Ishikawa (cell line): ENCODE results near the gene EFEMP2.

Experiments used
- CREB1 ChIP-seq: IDR thresholded peaks from 2 replicates; pipeline ENCODE4 v1.6.1; 2012; ENCODE audit warnings: low read depth
- TF ChIP-seq, protein P1 (sequence below): IDR thresholded peaks from 2 replicates; pipeline ENCODE4 v1.6.1; 2012

DNA sequence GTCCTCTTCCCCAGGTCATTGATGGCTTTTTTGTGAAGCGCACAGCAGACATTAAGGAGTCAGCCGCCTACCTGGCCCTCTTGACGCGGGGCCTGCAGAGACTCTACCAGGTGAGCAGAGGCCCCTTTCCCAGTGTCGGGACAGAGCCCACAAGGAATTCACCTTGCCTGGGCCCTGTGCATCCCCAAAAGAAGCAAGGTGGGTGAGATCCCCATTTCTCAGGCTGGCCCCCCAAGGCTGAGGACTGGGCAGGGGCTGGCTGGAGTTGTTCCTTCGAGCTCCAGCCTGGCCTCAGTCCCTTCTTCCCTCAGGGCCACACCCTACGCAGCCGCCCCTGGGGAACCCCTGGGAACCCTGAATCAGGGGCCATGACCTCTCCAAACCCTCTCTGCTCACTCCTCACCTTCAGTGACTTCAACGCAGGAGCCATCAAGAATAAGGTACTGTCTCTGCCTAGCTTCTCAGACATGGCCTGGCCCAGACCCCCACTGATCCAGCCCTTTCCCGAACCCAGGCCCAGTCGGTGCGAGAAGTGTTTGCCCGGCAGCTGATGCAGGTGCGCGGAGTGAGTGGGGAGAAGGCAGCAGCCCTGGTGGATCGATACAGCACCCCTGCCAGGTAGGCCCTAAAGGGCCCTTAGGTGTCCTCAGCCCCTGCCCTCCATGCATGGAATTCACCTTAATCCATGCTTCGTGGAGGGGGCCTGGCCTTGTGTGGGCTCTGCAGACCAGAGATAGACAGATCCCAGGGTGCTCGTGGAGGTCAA is 7.7 kb downstream of the EFEMP2 start:
- TF ChIP-seq, protein P1, sequence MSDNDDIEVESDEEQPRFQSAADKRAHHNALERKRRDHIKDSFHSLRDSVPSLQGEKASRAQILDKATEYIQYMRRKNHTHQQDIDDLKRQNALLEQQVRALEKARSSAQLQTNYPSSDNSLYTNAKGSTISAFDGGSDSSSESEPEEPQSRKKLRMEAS = no peak
- no peak for TF ChIP-seq CREB1
